GM03348 (cell line): Measurements from ENCODE around the gene SERGEF.

Experiments used
- DNase-seq: peaks from one replicate; pipeline ENCODE4 v3.0.0; 2012; ENCODE audit warnings: low spot score

SERGEF gene

DNA sequence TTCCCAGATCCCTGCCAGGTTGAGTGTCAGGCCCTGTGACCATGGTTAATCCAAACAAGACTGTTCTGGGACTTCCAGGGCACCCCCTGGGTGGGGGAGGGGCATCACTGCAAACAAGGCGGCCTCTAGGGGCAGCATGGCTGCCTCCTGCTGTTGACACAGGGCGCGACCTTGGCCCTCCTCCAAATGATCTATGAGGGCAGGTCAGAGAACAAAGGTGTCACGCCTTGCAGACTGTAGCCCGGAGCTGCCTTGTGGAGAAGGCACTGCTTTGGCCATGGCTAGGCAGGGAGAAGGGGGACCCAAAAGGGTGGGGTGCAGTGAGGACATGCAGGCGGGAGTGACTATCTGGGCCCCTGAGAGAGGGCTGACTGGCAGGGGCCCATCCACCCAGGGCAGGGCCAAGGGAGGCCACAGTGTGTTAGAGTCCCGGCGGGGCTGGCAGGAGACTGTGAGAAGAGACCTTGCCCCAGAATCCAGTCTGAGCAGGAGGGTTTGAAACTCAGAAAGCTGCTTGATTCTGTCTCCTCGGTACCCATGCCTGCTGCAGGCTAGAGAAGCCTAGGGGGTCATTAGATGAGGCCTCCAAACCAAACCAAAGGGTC, 242.7 kb downstream of the SERGEF start:
- no peak for DNase-seq

DNA sequence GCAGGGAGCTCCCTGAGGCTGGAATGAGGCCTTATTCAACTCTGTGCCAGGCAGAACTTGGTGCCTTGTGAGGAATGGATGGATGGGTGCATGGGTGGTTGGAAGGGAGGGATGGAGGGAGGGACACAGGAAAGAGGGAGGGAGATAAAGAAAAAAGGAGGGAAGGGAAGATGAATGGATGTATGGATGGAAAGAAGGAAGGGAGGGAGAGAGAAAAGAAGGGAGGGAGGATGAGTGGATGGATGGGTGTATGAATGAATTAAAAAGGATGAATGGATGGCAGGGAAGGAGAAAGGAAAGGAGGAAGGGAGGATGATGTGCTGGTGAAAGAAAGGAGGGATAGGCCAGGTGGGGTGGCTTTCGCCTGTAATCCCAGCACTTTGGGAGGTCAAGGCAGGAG, 243.6 kb downstream of the SERGEF start:
- no peak for DNase-seq

DNA sequence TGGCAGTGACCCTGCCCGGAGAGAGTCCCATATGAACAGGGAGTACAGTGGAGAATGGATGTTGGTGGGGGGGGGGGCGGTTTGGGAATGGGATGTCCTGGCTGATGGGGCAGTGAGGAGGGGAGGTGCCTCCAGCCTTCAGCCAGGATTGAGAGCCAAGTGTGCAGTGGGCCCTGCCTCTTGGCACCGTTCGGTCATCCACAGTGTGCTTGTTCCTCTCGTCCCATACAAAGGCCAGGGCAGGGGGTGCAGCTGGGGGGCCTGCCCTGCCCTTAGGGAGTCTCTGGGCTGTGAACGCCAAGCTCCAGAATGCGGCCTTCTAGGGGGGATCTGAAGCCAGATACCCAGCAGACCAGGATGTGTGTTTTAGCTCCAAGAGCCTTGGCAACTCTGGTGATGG, 244.3 kb downstream of the SERGEF start:
- no peak for DNase-seq

DNA sequence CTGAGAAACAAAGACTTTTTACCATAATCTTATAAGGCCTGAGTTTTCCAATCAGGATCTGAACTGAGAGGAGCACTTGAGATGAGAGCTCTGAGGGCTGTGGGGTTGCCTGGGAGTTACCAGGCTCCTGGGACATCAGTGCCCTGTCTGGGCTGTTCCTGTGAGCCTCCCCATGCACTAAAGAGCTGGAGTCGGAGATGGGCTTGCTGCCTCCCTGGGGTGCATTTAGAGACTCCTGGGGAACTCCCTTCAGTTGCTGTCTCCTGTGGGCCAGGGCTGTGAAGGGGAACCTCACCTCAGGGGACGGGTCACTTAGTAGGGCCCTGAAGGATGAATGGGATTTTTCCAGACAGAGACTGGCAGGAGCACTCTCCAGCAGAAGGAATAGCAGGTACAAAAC, 244.9 kb downstream of the SERGEF start:
- DNase-seq: no peak

DNA sequence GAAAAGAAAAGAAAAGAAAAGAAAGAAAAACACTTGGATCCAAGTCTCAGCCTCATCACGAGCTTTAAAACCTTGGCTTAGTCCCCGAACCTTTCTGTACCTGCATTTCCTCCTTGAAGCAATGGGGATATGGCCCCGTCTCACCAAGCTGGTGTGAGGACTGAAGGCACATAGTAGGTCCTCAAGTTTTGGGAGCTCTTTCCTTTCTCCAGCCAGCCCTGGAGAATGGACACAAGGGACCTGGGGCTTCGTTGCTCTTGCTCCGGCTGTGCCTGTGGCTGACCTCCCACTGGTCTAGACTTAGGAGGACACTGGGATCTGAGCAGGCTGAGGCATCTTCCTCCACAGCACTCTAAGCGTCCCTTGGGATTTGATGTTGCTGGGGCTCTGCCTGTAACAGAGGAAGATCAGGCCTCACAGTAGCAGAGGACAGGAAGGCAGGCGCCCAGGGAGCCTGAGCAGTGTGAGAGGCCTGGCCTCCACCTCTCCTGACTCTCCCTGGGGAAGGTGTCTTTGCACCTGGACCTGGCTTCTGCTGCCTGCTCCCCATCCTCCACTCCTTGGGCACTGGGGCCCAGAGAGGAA, 245.5 kb downstream of the SERGEF start:
- DNase-seq: peak; percentile 54

DNA sequence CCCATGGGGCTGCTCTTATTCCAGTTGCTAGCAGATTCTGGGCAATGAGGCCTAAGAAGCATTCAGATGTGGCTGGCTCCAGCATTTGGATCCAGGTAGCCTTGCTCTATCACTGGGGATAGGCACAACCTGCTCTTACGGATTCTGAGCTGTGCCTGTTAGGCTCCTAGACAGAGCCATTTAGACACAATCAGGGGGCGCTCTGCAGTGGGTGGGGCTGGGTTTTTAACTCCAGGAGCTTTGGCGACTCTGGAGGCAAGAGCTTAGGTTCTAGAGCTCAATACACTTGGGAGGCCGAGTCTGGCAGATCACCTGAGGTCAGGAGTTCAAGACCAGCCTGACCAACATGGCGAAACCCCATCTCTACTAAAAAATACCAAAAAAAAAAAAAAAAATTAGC, 246.3 kb downstream of the SERGEF start:
- no peak for DNase-seq

DNA sequence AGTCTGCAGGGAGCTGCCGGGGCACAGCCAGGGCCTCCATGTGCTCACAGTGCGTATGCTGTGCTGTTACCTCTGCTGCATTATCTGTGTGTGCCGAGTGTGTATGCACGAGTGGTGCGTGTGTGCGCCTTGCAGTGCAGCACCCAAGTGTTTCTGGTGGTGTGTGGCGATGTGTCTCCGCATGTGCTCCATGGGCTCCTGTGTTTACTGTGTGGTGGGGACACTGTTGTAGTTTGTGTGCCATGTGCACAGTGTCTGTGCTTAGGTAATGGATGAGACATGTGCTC, 246.8 kb downstream of the SERGEF start:
- DNase-seq: no peak

DNA sequence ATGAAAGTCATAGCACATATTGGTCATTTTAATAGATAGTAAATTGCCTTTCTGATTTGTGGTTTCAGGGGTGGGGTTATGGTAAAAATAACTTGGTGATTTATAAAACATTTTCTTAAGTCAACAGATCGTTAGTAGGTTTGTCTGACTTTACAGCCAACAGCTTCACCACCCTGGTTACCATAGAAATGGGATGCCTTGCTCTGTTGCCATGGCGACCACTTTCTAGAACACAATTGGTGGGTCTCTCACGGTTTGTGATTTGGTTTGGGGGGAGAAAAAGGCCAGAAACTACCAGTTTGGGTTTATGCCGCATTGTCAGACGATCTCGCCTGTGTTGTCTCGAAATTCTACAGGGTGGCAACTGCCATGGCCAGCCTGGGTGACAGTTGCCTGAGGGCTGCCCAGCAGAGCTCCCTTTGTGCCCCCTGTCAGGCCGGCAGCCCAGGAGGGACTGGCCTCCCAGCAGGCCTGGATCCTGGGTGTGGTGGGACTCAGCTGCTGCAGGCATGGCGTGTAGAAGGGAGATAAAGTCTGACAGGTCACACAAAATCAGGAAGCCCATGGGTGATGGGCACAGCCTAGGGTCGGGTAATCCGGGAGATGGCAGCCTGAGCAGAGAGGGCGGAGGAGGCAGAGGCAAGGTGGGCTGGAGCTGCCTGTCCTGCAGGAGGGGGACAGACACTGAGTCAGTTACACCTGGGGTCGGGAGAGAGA, 247.3 kb downstream of the SERGEF start:
- no peak for DNase-seq

DNA sequence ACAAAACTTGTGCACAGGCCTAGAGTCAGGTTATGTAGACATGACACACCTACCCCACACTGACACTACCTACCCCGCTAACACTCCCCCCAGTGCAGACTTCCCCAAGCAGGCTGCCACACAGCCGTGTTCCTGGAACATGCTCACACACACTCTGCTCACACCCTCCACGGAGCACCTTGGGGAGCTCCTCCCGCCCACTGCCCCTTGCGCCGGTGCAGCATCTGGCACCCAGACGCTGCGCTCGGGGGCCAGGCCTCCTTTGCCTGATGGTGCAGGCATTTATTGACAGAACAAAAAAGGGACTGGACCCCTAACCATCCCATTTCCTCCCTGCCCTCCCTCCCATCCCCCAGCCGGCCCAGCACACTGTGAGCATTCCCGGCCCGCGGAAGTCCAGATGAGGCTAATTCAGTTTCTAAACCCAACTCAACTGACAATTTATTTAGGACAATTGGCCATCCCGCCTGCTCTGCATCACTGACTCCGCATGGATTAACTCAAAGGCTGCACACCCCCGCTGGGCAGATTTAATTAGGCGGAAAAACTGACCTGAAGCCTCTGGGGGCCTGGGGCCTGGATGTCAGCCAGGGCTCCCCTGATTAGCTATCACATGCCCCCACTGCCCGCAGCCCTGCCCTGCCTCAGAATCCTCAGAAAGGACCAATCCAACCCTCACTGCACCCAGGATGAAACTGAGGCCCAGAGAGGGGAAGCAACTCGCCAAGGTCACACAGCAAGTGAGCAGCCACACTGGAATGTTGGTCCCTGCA, 248.2 kb downstream of the SERGEF start:
- no peak for DNase-seq

DNA sequence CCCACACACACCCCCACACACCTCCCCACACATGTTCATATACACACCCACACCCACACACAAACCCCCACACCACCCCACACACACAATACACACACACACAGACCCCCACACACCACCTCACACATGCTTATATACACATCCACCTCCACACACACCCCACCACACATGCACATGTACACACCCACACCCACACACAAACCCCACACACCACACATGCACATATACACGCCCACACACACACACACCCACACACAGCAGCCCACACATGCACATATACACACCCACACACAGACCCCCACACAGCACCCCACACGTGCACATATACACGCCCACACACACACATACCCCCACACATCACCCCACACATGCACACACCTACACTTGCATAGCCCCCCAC, 249.1 kb downstream of the SERGEF start:
- no peak for DNase-seq

DNA sequence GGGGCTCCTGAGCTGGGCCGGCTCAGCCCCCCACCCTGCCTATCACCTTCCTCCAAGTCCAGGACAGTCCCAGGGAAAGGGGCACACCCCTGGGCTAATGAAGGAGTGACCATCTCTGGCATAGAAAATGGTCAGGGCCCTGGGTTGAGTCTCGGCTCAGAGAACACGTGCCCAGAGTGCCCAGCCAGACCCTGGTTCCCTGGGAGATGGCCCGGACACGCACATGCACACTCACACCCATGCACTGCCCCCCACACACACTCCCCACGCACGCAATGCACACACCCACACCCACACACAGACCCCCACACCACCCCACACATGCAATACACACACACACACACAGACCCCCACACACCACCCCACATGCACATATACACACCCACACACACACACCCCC, 249.6 kb downstream of the SERGEF start:
- DNase-seq: no peak

DNA sequence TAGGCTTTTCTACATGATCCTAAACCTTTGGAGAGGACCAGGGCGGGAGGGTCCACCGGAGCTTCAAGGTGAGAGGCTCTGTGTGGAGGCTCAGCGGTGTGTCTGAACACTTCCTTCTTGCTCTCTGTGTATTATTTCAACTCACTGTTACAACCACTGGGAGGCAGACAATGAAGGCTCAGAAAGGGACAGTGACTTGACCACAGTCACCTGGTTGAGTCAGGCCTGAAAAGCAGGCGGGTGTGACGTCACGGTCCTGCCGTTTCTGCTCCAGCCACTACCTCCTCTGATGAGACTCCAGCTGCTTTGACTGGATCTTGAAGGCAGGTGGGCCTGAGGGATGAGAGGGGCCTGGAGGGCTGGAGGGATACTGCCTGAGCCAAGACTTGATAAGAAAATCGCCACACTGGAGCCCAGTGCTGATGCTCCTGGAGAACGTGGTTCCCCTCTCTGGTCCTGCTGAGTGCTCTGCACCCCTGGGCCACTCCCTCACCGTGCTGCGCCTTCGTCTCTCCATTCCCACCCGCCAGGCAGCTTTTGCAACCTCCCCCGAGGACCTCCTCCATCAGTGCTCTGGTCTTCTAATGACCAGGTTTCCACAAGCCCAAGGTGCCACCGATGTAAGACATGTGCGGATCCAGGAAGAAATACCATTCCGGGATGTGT, 250.4 kb downstream of the SERGEF start:
- no peak for DNase-seq

DNA sequence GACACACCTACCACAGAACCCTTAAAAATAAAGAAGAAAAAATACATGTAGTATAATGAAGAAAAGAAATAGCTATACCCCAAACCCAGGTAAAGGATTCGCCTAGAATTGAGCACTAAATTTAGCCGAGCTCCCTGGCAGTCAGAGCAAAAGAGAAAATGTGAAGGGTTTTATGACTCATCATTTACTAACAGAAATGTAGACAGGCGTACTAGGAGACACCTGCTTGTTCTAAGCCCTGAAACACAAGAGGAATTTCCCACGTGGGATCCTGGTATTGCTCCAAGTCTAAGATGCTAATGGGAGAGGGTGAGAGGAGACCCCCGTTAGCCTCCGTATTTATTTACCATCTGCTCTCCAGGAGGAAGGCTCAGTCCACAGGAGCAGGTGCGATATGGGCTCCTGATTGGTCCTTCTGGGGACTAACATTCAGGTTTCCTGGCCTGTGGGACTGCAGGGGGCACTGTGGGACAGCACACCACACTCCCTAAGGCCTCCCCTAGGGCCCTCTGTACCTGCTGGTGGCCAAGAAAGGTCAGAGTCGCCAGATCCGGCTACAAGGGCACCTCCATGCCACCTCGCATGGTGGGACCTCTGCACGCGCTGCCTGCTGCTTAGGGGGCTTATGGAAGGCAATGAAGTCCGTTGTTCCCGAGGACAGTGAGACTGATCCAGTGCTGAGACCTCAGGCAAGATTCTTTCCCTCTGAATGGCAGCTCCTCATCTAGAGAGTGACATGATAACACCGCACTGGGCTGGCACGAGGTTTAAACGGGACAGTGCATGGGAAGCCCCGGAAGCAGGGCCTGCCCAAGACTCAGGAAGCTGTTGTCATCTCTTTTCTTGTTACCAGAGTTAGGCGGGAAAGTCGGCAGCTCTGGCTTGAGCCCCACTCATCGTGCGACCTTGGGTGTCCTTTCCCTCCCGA, 252.5 kb downstream of the SERGEF start:
- DNase-seq: peak; percentile 73

DNA sequence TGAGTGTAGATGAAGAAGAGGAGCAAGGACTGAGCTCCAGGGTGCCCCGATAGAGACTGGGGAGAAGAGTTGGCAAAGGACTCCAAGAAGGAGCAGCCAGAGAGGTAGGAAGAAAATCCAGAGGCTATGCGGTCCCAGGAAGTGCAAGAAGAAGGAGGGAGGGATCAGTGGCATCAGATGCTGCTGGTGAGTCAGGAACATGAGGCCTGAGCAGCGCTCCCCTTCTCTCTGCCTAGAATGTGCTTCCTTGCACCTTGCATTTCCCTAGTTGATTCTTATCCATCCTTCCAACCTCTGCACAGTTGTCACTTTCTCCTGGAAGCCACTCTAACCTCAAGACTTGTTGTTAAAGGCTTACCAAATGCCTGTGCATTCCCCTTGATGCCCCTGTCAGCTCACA, 257.0 kb downstream of the SERGEF start:
- no peak for DNase-seq

DNA sequence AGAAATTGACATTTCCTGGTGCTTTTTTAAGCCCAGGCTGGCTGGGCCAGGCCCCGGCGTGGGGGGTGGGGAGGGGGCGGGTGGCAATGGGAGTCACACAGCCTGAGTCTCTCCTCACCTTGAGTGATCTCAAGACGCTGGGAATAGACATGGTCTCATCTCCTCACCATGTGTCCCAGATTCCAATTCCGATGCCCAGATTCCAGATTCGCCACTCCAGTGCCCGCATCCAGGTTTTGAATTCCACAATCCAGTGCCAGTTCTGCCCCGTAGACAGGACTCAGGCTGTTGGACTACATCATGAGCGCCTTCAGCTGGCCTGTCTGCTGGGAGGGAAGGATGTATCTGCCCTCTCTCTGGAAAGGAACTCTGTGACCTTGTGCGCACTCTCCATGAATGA, 259.2 kb downstream of the SERGEF start:
- DNase-seq: no peak

DNA sequence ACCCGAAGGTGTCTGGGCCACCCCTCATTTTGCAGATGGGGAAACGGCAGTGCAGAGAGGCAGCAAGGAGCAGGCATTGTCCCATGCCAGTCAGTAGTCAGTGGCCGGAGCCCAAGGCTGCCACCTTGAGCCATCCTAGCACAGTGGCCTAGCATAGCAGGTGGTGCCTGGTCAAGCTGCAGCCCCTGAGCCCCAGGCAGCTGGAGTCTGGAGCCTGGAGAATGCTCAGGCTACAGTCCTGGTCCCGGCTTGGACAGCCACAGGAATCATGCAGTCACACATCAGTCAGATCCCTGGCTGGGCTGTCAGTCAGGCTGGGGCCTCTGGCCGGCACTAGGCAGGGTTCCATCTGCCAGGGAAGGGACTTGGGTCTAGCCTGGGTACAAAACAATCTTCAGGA, 259.7 kb downstream of the SERGEF start:
- DNase-seq: no peak

DNA sequence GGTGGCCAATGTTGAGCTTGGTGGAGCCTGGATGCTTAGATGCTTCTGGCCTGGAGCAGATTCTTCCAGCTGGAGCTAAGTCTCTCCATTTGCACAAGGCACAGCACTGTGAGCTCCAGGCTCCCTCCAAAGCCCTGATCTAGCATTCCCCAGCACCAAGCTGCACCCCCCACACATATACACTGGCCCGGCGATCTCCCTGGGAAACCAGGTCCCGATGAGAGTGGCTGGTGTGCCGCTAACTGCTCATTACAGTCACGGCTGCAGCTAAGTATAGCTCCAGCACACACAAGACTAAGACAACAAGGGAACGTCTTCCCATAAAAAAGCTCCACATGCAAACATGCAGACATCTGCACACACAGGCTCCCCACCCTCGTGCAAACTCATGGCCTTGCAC, 260.7 kb downstream of the SERGEF start:
- no peak for DNase-seq

DNA sequence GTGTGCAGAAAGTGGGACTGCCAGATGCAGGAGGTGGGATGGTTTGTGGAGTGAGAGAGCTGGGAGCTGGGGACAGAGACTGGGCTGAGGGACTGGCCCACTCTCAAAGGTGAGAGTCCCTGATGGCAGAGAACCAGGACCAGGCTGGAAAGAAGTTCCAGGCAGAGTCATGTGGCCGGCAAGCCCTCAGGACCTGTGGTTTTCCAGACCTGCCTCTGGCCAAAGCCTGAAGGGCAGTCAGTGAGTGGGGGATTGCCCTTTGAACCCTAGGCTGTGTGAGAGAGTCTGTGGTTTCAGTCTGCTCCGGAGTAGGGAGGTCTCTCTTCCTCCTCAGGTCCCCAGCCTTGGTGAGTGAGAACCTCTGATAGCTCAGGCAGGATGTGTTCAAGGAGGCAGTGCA, 261.3 kb downstream of the SERGEF start:
- no peak for DNase-seq

DNA sequence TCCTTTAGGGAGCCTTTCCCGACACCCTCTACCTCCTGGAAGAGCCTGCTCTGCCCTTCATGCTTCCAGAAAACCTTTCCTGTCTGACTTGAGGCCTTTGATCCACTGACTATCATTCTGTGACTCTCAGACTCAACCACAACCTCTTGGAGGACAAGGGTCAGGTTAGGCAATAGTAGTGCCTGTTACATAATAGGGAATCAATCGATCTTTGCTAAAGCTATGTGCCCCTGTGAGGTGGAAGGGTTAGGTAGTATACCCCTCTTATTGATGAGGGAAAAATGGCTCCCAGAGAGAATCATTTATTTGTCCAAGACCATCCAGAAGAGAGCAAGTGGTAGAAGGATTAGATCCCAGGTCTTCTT, 262.1 kb downstream of the SERGEF start:
- DNase-seq: no peak

DNA sequence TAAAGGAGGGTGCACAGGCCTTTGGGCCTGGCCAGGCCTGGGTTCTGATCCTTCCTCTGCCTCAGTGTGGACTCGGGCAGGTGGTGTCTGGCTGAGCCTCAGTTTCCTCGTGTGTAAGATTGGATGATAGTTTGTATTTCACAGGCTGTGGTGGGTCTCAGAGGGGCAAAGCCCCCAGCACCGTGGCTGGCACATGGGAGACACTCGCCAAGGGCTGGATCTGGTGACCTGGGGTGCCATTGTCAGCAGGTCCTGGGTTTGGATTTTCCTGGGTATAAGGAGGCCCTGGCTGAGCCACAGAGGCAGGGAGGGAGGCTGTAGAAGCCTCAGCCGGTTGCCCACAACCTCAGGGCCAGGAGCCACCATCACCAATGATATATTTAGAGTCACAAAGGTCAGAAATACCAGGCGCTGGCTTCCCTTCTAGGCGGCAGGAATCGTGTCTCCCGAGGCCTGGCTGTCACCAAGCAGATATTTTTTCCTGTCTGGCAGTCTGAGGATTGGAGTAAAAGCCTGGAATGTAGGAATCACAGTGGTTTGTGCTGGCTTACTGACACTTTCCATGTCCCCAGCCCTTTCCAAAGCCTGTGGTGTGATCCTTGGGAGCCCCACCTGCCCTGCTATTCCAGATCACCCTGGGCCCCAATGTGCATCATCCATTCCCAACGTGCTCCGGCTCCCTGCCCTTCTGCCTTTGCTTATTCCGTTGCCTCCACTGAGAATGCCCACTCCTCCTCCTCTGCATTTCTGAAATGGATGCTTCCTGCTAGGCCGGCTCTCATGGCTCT, 262.6 kb downstream of the SERGEF start:
- no peak for DNase-seq
